ENCODE data around the gene PITPNM3. TPM values are rescaled to one million over a fixed set of nuclear protein-coding genes. Genes with fewer than 3 reads are reported as not detected.

PITPNM3 gene
- total and polyA plus RNA-seq, 2 of the 13 experiments (the other 11 are each of a cell fraction or from before 2014, with no cell fraction given) = 0.13 to 0.29 TPM

GRCh38 chr17:6507535-6507934, 48.8 kb downstream of the PITPNM3 start:
- DNase-seq (ENCODE audit: low spot score) (no peak), FAIRE-seq (no peak), ATAC-seq (no peak)
- no peak overlapping the region for H3K4me2 ChIP-seq (ENCODE audit: low read depth, low read length)
- CTCF ChIA-PET (ENCODE audit: low intra/inter-chr PET ratio, low total read pairs) = no interaction called here
- H3K27me3 ChIP-seq (ENCODE audit: control insufficient read depth in 1 of 2, insufficient read depth in 2 of 2, low read length in 2 of 2) = peaks cover 0 to 1% of the 10 kb centered on the region in 2 experiments; a peak in 2 of 5 replicates
- H3K4me3 ChIP-seq (replicated peaks in 1 of 3; ENCODE audit: insufficient read depth in 1 of 3, low read depth in 2 of 3, low read length in 3 of 3) = no peak overlapping the region
- WGBS (ENCODE audit: low lambda C conversion rate) = 52% methylated on average over 7 of the region's 7 CpGs
- H3K9ac ChIP-seq (ENCODE audit: insufficient read depth, low read depth, low read length) = no peak overlapping the region
- H3K79me2 ChIP-seq (ENCODE audit: insufficient read depth, low read length) = no peaks in the 10 kb centered on the region
- no peaks in the 10 kb centered on the region for H3K4me1 ChIP-seq (ENCODE audit: insufficient read depth, low read length)
- TF ChIP-seq GABPB1 (CRISPR knock-in tag; IDR thresholded peaks at IDR 0.05) (no peak), MLXIP (CRISPR knock-in tag; IDR thresholded peaks at IDR 0.05; ENCODE audit: borderline replicate concordance) (no peak)
- BruUV-seq (replicated peaks) = no TSS peak
- no peaks in the 10 kb centered on the region for H4K20me1 ChIP-seq (ENCODE audit: insufficient read depth, low read length)
- H3K27ac ChIP-seq (ENCODE audit: extremely low read length, insufficient read depth, low read length) = no peak overlapping the region
- H3K9me3 ChIP-seq (ENCODE audit: low read length) = no peaks in the 10 kb centered on the region
- H2AFZ ChIP-seq (ENCODE audit: low read length) = no peak overlapping the region
- in situ Hi-C loops (cut with HindIII; ENCODE audit: extremely low pct_ligation_motif_present, low pct_unique_long_range_greater_than_20kb) = loop anchor here (5.0 kb wide), 1 partner anchor 50 kb away; no protein-coding TSS in a partner anchor
- POLR2A ChIA-PET = no interaction called here
- H3K36me3 ChIP-seq (replicated peaks in 1 of 2; ENCODE audit: control insufficient read depth in 1 of 2, insufficient read depth in 2 of 2, low read length in 2 of 2) = no peaks in the 10 kb centered on the region
- intact Hi-C loops (cut with micrococcal nuclease; ENCODE audit: unreplicated experiment) = no loop called here

GRCh38 chr17:6506679-6507231, 49.6 kb downstream of the PITPNM3 start:
- in situ Hi-C loops (cut with HindIII; ENCODE audit: extremely low pct_ligation_motif_present, low pct_unique_long_range_greater_than_20kb) = loop anchor here (5.0 kb wide), 1 partner anchor 49 kb away; no protein-coding TSS in a partner anchor
- H2AFZ ChIP-seq (ENCODE audit: low read length) = no peak overlapping the region
- TF ChIP-seq ZNF431 (CRISPR knock-in tag; IDR thresholded peaks at IDR 0.05; ENCODE audit: borderline replicate concordance, low read depth) (no peak), ZNF644 (CRISPR knock-in tag; IDR thresholded peaks at IDR 0.05; ENCODE audit: low read depth) (no peak), JUND (CRISPR knock-in tag; IDR thresholded peaks at IDR 0.05) (no peak), ZNF337 (CRISPR knock-in tag; IDR thresholded peaks at IDR 0.05; ENCODE audit: borderline replicate concordance, low read depth) (no peak), NCOR1 (IDR thresholded peaks at IDR 0.05; ENCODE audit: borderline replicate concordance, low read length) (no peak)
- ChIA-PET CTCF (ENCODE audit: low intra/inter-chr PET ratio, low total read pairs) (no interaction called here), POLR2A (no interaction called here)
- H3K9me3 ChIP-seq (ENCODE audit: low read length) = no peaks in the 10 kb centered on the region
- BruUV-seq (replicated peaks) = no TSS peak
- H3K27me3 ChIP-seq (ENCODE audit: control insufficient read depth in 1 of 2, insufficient read depth in 2 of 2, low read length in 2 of 2) = peaks cover 0 to 1% of the 10 kb centered on the region in 2 experiments; a peak in 2 of 5 replicates
- H3K79me2 ChIP-seq (ENCODE audit: insufficient read depth, low read length) = no peaks in the 10 kb centered on the region
- no peak for DNase-seq (ENCODE audit: low spot score)
- no peak overlapping the region for H3K4me2 ChIP-seq (ENCODE audit: low read depth, low read length)
- no peak for FAIRE-seq
- H3K36me3 ChIP-seq (replicated peaks in 1 of 2; ENCODE audit: control insufficient read depth in 1 of 2, insufficient read depth in 2 of 2, low read length in 2 of 2) = no peaks in the 10 kb centered on the region
- ATAC-seq = no peak
- H3K4me3 ChIP-seq (replicated peaks in 1 of 3; ENCODE audit: insufficient read depth in 1 of 3, low read depth in 2 of 3, low read length in 3 of 3) = no peak overlapping the region
- H3K4me1 ChIP-seq (ENCODE audit: insufficient read depth, low read length) = no peaks in the 10 kb centered on the region
- no peak overlapping the region for H3K9ac ChIP-seq (ENCODE audit: insufficient read depth, low read depth, low read length)
- WGBS (ENCODE audit: low lambda C conversion rate) = 13% methylated on average over 3 of the region's 5 CpGs
- intact Hi-C loops (cut with micrococcal nuclease; ENCODE audit: unreplicated experiment) = no loop called here
- no peaks in the 10 kb centered on the region for H4K20me1 ChIP-seq (ENCODE audit: insufficient read depth, low read length)
- H3K27ac ChIP-seq (ENCODE audit: extremely low read length, insufficient read depth, low read length) = no peak overlapping the region

Data from HepG2 (cell line).